Urothelium cell line (cell line): ENCODE data around the gene SYK.
"Not testable (repeated sequence)": the region's sequence is repeated elsewhere in the genome, so short reads cannot be mapped to it uniquely, and the experiment has no call there.

Source experiments
- DNase-seq: peaks from one replicate; pipeline ENCODE4 v3.0.0; 2011; ENCODE audit warnings: low spot score, mixed read lengths
- FAIRE-seq: peaks from 2 replicates; lab custom pipeline; 2011; peaks lifted over from hg19 to GRCh38; lab: Jason Lieb, UNC

SYK gene

GRCh38 chr9:90821236-90821635 lies 19.6 kb downstream of the SYK start:
- FAIRE-seq, DNase-seq: not testable (repeated sequence)

- FAIRE-seq (no peak), DNase-seq (no peak)
Measured at GRCh38 chr9:90821697-90822096, 20.1 kb downstream of the SYK start.

GRCh38 chr9:90822866-90823265 lies 21.2 kb downstream of the SYK start:
- DNase-seq: no peak
- no peak for FAIRE-seq

- DNase-seq (no peak), FAIRE-seq (no peak)
Measured at GRCh38 chr9:90825586-90825985, 24.0 kb downstream of the SYK start.

- no peak for DNase-seq
- no peak for FAIRE-seq
Measured at GRCh38 chr9:90826326-90827020, 24.9 kb downstream of the SYK start.

GRCh38 chr9:90827181-90827871 lies 25.7 kb downstream of the SYK start:
- FAIRE-seq (no peak), DNase-seq (no peak)

- DNase-seq (no peak), FAIRE-seq (no peak)
Measured at GRCh38 chr9:90830051-90830450, 28.4 kb downstream of the SYK start.

- no peak for DNase-seq
- FAIRE-seq: no peak
Measured at GRCh38 chr9:90830977-90831376, 29.4 kb downstream of the SYK start.

GRCh38 chr9:90832261-90832660 lies 30.6 kb downstream of the SYK start:
- no peak for FAIRE-seq
- DNase-seq: no peak

GRCh38 chr9:90834828-90835595 lies 33.4 kb downstream of the SYK start:
- DNase-seq: no peak
- no peak for FAIRE-seq

GRCh38 chr9:90836411-90837080 lies 34.9 kb downstream of the SYK start:
- no peak for DNase-seq
- FAIRE-seq: no peak

- FAIRE-seq: no peak
- no peak for DNase-seq
Measured at GRCh38 chr9:90838098-90838497, 36.5 kb downstream of the SYK start.

- FAIRE-seq (no peak), DNase-seq (no peak)
Measured at GRCh38 chr9:90838581-90839154, 37.0 kb downstream of the SYK start.

GRCh38 chr9:90839183-90839728 lies 37.6 kb downstream of the SYK start:
- FAIRE-seq (no peak), DNase-seq (no peak)

GRCh38 chr9:90840696-90841095 lies 39.1 kb downstream of the SYK start:
- FAIRE-seq: no peak
- no peak for DNase-seq

GRCh38 chr9:90841213-90841612 lies 39.6 kb downstream of the SYK start:
- DNase-seq: no peak
- FAIRE-seq: peak; percentile 99

GRCh38 chr9:90841615-90842014 lies 40.0 kb downstream of the SYK start:
- no peak for DNase-seq
- no peak for FAIRE-seq

- FAIRE-seq (peak; percentile 98), DNase-seq (no peak)
Measured at GRCh38 chr9:90842176-90842777, 40.7 kb downstream of the SYK start.

GRCh38 chr9:90842996-90843395 lies 41.4 kb downstream of the SYK start:
- peak; percentile 27 for FAIRE-seq
- no peak for DNase-seq

- no peak for DNase-seq
- no peak for FAIRE-seq
Measured at GRCh38 chr9:90843525-90843924, 41.9 kb downstream of the SYK start.
